ENCODE measurements around the gene PEAK1. TPM values are rescaled to one million over a fixed set of nuclear protein-coding genes. Genes with fewer than 3 reads are reported as not detected.
"Not testable (repeated sequence)": the region's sequence is repeated elsewhere in the genome, so short reads cannot be mapped to it uniquely, and the experiment has no call there.

PEAK1 gene
- total RNA-seq, 1 donor from 2014 or later: 103 TPM

- no peak for DNase-seq (ENCODE audit: extremely low read depth, low read depth, low spot score)
These were observed 13.1 kb downstream of the PEAK1 start for GRCh38 chr15:77406846-77407245.

- not testable (repeated sequence) for DNase-seq (ENCODE audit: extremely low read depth, low read depth, low spot score)
These were observed 13.6 kb downstream of the PEAK1 start for GRCh38 chr15:77406173-77406759.

GRCh38 chr15:77402740-77403379 is 17.0 kb downstream of the PEAK1 start:
- no peak for DNase-seq (ENCODE audit: extremely low read depth, low read depth, low spot score)

- DNase-seq (ENCODE audit: extremely low read depth, low read depth, low spot score): no peak
These were observed 19.6 kb downstream of the PEAK1 start for GRCh38 chr15:77400258-77400657.

- no peak for DNase-seq (ENCODE audit: extremely low read depth, low read depth, low spot score)
These were observed 21.0 kb downstream of the PEAK1 start for GRCh38 chr15:77398927-77399326.

GRCh38 chr15:77396692-77397091 is 23.2 kb downstream of the PEAK1 start:
- DNase-seq (ENCODE audit: extremely low read depth, low read depth, low spot score): no peak

GRCh38 chr15:77395013-77395774 is 24.7 kb downstream of the PEAK1 start:
- DNase-seq (ENCODE audit: extremely low read depth, low read depth, low spot score): no peak

- no peak for DNase-seq (ENCODE audit: extremely low read depth, low read depth, low spot score)
These were observed 26.4 kb downstream of the PEAK1 start for GRCh38 chr15:77393471-77393840.

GRCh38 chr15:77392762-77393470 is 27.0 kb downstream of the PEAK1 start:
- no peak for DNase-seq (ENCODE audit: extremely low read depth, low read depth, low spot score)

GRCh38 chr15:77391372-77391951 is 28.4 kb downstream of the PEAK1 start:
- DNase-seq (ENCODE audit: extremely low read depth, low read depth, low spot score): no peak

GRCh38 chr15:77387365-77388105 is 32.4 kb downstream of the PEAK1 start:
- no peak for DNase-seq (ENCODE audit: extremely low read depth, low read depth, low spot score)

GRCh38 chr15:77386626-77387025 is 33.3 kb downstream of the PEAK1 start:
- DNase-seq (ENCODE audit: extremely low read depth, low read depth, low spot score): no peak

GRCh38 chr15:77384589-77385359 is 35.1 kb downstream of the PEAK1 start:
- DNase-seq (ENCODE audit: extremely low read depth, low read depth, low spot score): no peak

GRCh38 chr15:77384086-77384485 is 35.8 kb downstream of the PEAK1 start:
- no peak for DNase-seq (ENCODE audit: extremely low read depth, low read depth, low spot score)

GRCh38 chr15:77380033-77380432 is 39.9 kb downstream of the PEAK1 start:
- DNase-seq (ENCODE audit: extremely low read depth, low read depth, low spot score): no peak

GRCh38 chr15:77376770-77377169 is 43.1 kb downstream of the PEAK1 start:
- DNase-seq (ENCODE audit: extremely low read depth, low read depth, low spot score): no peak

GRCh38 chr15:77375133-77375532 is 44.8 kb downstream of the PEAK1 start:
- no peak for DNase-seq (ENCODE audit: extremely low read depth, low read depth, low spot score)

GRCh38 chr15:77373441-77373840 is 46.5 kb downstream of the PEAK1 start:
- DNase-seq (ENCODE audit: extremely low read depth, low read depth, low spot score): no peak

GRCh38 chr15:77371850-77372563 is 47.9 kb downstream of the PEAK1 start:
- DNase-seq (ENCODE audit: extremely low read depth, low read depth, low spot score): no peak

Data from glomerular endothelial cell (primary cell).